HS-5 (cell line): Measurements from ENCODE around the gene WRAP73.

Source experiments
- DNase-seq: peaks from one replicate; pipeline ENCODE4 v3.0.0-alpha.2; 2012; ENCODE audit warnings: low read depth

The WRAP73 gene

DNA sequence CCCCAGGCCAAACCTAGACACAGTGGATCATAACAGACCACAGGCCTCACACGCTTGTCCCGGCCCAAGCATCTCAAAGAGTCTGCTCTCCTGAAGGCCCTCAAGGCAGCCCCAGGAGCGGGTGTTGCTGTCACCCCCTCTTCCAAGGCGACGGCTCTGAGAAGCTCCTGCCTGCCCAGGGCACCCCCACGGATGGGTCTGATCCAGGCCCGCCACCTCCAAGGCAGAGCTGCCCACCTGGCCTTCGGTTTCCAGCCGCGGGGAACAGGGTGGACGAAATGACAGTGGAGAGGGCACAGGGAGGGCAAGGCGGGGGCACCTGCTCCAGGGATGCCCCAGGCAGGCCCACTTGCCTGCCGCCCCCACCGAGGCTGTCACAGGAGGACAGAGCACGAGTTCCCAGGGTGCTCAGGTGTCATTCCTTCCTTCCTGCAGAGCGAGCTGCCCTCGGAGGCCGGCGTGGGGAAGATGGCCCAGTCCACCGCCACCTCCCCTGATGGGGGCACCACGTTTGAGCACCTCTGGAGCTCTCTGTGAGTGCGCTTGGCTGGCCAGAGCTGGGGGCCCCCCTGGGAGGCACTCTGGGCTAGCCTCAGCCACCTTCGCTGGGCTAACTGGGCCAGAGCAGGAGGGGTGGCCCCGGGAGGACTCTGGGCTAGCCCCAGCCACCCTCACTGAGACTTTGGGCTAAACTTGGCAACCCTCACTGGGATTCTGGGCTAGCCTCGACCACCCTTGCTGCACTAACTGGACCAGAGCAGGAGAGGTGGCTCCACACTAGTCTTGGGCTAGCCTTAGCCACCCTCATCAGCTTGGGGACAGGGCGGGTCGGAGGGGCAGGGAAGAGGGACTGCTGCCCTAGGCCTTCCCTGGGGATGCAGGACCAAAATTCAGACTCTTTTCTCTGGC is 32.2 kb upstream of the WRAP73 start:
- DNase-seq = no peak

DNA sequence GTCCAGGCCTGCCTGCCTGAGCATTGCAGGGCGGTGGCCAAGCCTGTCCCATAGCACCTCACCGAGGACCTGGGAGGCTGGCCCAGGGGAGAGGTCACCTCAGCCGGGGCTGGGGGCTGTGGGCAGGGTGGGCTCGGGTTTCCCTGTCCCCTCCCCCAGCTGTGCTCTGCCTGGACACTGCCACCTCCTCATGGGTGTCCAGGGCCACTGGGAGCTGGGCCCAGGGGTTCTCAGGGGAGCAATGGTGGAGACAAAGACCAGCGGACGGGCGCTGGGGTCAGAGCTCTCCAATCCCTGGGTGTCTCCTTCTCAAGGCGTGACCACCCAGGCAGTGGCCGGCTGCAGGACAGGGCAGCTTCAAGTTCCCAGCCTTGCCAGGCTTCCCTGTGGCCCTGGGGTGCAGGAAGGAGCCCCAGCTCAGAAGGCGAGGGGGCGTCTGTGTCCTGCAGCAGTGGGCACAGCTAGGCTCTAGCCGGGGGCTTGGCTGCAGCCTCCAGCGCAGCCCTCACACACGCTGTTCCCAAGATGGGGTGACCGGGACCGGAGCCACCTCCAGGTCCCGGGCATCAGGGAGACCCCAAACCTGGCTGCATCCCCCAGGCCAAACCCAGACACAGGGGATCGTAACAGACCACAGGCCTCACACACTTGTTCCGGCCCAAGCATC is 31.5 kb upstream of the WRAP73 start:
- DNase-seq = no peak

DNA sequence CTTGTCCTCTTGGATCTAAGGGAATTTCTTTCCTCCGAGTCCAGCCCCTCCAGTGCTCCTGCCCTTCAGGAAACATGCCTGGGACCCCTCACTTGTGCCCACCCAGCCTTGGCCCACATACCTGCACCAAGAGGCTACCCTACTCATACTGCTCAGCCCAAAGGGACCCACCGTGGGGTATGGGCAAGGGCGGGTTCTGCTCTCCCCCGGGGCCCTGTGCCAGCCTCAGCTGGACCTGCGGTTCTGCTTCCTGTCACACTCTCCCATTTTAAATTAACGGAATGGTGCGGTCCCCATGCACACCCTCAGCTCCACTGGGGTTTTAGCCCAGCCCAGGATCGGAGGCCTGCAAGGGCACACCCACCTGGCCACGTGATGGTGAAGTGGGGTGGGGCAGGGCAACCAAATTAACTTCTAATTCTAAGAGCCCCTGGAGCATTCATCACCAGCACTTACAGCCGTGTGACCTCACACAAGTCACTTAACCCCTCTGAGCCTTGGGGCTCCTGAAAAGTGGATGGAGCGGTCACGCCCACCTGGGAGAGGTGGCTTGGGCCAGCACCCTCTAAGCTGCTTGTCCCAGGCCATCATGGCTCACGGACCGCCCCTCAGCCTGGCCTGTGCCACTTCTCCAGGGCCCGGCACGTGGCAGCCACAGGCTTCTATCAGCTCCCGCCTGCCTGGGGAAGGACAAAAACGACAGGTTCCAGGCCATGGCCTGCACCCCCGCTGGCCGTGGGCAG is 30.8 kb upstream of the WRAP73 start:
- DNase-seq = no peak

DNA sequence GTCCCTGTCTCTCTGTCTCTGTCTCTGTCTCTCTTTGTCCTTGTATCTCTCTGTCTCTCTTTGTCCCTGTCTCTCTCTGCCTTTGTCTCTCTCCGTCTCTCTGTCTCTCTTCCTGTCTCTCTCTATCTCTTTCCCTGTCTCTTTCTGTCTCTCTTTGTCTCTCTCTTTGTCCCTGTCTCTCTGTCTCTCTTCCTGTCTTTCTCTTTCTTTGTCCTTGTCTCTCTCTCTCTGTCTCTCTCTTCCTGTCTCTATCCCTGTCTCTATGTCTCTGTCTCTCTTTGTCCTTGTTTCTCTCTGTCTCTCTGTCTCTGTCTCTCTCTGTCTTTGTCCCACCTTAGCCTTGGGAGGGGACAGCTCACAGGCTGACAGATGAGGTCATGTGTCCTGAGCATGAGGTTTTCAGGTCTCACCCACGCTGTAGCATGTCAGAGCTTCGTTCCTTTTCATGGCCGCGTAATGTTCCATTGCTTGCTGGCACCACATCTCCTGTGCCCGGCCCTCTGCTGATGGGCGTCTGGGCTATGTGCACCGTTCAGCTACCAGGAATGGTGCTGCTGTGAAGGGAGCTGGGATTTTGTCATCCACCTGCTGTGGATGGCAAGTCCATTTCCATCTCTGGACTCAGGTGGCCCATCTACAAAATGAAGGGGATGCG is 30.0 kb upstream of the WRAP73 start:
- DNase-seq = no peak

DNA sequence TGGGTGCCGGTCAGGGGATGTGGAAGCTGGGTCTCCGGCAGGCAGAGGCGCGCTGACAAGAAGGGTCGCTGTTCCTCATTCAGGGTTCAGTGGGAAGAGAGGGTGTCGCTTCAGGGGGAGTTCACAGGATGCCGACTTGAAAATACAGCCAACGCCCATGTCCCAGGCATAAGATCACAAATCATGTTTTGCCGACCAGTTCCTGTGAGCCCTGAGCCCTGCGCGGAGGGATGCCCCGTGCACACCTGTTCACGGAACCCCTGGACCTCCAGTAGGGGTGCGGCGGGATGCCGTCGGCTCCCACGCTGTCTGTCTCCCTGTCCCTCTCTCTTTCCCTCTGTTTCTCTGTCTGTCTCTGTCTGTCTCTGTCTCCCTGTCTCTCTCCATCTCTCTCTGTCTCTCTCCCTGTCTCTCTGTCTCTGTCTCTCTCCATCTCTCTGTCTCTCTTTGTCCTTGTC is 29.2 kb upstream of the WRAP73 start:
- no peak for DNase-seq

DNA sequence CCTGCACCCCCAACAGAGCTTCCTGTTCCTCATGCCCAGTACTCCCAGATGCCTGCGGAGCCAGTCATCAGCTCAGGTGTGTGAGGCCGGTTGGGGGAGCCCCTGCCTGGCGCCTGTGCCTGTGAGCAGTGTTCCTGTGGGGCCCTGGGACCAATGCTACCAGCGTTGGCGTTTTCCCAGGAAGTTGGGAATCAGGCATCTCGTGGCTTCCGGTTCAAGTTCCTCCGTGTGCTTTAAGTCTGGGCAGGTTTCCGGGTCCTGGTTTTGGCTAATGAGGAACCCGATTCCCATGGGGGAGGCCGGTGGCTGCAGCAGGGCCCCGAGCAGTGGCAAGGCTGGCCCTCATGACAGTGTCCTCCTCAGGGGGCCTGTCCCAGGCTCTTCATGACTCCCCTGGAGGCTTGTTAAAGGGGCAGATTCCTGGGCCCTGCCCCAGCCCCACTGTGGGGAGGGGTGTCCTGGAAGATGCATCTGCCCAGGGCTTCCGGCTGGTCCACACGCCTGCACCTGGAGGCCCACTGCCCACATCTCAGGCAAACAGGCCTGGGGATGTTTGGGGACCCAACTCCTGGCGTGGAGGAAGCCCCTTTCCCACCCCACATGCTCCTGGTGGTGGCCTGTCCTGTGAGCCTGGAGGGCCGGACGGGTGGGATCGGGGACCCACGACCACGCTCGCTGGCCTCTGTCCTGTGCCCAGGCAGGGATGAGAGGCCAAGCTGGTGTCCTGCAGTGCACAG is 28.6 kb upstream of the WRAP73 start:
- DNase-seq = no peak

DNA sequence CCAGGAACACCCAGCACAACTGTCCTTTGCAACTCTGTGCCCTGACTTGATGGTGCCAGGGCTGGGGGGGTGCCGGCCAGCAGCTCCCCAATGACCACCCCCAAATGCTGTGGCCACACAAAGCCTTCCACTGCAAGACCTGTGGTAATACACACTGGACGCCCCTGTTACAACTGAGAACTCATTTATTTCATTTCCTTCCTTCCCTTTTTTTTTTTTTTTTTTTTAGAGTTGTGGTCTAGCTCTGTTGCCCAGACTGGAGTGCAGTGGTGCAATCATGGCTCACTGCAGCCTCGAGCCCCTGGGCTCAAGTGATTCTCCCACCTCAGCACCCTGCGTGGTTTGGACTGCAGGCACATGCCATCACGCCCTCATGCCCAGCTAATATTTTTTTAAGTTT is 27.6 kb upstream of the WRAP73 start:
- DNase-seq = no peak

DNA sequence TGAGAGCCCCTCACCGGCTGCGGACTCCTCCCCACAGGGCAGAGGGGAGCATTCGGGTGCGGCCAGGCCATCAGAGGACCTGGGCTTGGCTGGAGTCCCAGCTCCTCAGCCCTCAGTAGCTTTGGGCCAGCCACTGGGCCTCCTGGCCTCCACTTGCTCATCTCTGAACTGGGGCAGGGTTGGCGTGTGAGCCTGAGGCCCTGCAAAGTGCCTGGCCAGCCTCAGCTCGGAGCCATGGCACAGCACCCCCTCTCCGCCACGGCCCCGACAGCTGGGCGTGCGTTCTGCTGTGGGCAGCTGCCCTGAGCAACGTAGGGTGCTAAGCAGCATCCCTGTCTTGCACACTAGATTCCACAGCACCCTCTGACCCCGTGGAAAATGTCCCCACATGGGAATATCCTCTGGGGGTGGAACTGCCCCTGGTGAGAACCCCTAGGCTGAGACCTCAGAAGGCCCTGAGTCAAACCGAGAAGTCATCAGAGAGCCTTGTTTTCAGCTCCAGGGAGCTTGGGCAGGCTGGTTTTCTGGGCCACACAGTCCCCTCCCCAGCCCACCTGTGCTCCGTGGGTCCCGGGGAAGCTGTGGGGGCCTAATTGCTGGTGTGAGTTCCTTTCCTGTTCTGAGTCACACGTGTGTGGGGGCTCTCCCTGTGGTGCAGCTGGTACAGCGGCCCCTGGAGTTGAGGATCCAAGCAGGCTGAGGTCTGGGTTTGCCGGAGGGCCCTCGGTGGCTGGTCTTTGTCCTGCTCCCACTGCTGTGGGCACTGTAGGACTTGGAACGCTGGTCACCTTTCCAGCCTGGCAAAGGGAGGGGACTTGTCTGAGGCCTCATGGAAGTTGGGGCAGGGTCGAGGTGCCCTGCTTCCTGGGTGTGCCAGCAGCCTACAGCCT is 26.9 kb upstream of the WRAP73 start:
- no peak for DNase-seq

DNA sequence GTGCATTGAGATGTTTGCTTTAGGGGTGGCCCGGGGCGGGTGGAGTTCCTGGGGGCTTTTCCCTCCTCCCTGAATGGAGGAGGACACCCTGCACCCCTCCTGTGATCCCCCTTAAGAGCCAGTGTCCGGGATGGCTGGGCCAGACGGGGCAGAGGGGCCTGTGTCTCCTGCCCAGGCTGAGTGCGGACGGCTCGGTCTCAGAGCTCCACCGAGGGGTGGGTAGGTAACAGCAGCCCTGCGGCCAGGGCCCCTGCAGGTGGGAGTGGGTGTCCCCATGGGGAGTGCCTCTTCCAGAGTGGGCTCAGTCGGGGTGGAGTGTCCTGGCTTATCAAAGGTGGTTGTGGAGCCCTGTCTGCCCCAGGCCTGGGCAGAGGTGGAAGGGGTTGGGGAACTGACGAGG is 25.5 kb upstream of the WRAP73 start:
- no peak for DNase-seq

DNA sequence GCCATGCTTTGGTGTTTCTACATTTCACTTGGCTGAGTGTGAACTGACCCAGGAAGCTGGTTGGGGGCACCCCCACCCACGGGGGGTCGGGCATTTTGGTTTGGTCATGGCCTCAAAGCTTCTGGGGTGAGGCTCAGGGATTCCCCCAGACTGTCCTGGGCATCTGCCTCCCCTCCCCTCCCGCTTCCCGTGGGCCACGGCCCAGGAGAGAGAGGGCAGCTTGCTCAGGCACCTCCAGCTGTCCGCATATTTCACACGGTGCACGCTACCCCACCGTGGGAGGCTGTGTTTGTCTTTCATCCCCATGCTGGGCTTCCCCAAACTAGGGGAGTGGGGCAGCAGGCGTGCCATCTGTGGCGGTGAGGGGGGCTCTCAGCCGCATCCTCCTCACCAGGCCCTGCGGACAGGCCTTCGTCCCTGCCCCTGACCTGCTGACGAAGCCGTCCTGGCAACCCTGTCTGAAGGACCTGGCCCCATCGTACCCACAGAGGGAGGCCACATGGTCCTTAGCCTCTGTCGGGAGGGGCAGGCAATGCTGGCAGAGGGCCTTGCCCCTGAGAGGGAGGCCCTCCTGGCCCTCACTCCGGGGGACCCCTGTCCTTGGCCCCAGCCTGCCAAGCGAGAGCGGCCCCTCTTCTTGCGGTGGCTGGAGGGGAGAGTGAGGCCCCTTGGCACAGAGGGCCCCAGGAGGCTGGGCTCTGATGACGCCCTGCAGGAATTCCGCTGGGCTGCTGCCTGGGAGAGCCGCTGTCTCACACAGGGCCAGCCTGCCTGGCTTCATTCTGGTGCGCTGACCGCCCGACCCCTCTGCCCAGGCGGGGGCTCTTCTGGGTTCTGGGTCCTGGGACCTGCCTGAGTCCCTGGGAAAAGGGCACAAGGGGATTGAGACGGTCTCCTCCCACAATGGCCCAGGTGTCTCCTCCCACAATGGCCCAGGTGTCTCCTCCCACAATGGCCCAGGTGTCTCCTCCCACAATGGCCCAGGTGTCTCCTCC is 24.5 kb upstream of the WRAP73 start:
- no peak for DNase-seq

DNA sequence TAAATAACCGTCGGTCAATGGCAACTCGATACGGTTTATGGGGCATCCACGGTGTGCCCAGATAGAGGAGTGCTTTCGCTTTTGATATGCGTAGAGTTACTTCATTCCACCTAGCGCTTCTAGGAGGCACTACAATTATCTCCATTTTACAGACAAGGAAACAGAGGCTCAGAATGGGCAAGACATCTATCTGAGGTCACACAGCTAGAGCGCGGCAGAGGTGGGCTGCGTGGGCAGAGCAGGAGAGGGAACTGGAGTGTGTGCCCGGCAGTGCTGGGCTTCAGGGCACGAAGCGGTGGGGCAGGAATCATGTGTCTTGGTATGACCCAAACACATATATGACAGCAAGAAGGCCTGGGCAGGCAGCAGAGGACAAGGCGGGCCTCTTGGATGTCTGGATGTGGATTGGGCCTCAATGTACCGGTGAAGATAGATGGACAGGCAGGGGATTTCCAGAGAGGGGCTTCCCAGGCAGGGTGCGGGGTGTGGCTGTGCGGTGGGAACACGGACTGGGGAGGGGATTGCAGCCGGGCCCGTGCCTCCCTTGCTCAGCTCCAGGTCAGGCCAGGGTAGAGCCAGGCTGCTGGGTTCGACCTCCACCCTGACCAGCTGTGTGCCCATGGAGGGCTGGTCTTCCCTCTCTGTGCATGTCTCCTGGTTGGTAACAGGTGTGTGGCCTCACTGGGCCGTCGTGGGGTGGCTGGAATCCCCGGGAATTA is 23.6 kb upstream of the WRAP73 start:
- DNase-seq = no peak

DNA sequence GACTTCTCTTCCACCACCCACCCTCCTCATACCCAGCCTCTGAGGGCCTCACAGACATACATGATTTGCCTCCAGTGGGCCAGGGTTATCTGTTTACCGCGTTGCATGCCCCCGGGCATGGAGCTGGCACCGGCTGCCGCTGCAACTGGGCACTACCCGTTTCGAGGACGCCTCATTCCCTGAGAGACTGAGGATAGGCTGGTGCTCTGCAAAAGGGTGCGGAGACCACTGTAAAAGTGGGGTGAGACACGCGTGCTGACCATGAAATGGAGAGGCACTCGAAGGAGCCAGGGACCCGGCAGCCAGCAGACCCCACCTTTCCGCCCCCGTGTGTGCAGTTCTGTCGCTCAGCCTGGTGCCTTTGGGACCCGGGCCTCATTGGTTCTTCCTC is 23.1 kb upstream of the WRAP73 start:
- no peak for DNase-seq

DNA sequence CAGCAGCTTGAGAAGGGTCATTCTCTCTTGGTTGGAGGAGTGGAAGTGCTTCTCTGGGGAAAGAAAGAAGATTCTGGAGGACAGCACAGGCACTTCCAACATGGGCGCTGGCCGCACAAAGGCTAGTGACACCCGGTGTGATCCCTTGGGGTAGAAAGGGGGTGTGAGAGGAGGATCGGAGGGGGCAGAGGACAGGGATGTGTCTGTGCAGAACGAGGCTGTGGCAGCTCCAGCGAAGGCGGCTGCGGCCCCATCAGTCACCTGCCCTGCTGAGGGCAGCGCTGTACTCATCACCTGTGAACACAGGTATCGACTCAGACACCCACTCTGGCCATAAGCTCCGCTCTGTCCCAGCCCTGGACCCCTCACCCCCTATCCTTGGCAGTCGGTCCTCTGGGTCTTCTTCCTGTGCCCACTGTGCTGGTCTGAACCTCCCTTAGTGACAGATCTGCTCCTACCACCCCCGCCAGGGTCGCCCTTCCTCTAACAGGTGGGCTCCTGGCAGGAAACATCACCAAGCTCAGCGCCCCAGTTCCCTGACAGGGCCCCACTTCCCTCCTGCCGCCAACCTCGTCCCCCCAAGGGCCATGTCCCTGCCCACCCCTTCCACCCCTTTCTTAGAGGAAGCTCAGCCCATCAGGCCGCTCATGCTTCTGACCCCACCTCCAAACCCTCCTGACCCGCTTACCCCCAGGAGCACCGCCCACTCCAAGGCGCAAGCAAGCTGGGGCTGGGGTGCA is 22.5 kb upstream of the WRAP73 start:
- DNase-seq = no peak

DNA sequence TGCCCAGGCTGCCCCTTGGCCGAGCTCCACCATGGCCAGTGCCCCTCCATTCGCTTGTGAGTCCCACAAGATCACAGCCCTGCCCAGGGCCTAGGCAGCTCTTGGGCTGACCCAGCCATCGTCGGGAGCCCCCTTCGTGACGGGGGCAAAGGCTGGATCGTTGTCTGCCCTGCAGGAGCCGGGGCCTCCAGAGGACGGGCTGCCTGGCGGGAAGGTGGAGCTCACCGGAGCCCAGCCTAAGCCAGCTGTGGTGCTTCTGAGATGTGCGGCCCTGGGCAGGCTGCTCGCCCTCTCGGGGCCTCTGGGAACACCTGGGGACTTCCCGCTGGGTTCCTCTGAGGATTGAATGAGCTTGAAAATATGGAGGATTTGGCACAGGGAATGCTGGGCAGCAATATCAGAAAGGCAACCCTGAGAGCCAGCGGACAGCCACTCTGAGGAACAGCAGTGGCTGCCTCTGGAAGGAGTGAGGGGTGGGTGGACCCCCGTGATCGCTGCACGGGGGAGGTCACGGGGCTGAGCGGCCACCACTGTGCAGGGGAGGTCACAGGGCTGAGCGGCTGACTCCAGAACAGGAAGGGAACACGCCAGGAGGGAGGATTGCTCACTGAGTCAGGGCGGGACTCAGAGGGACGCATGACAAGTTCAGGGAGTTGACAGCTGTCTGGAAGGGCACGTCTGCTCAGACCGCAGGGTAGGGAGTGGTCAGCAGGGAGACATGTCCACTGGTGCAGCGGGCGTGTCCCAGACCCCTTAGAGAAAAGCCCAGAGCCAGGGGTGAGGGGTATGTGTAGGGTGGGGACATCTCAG is 21.7 kb upstream of the WRAP73 start:
- no peak for DNase-seq

DNA sequence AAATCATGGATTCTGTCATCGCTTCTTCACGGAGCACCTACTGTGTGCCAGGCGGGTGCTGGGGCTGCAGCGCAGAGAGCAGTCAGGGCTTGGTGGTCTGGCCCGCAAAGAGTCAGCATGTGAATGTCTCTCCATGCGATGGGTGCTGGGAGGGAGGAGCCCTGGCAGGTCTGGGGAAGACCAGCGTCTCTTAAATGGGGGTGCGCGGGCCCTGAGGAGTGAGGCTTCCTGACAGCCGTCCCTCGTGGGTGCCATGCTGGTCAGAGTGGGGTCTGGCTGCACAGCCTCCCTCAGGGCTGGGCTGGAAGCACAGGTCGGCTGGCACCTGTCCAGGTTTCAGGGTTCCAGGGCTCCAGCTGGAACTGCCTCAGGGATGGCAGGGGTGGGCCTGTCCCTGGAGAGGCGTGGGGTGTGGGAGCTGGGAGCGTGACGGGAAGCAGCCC is 20.9 kb upstream of the WRAP73 start:
- no peak for DNase-seq

DNA sequence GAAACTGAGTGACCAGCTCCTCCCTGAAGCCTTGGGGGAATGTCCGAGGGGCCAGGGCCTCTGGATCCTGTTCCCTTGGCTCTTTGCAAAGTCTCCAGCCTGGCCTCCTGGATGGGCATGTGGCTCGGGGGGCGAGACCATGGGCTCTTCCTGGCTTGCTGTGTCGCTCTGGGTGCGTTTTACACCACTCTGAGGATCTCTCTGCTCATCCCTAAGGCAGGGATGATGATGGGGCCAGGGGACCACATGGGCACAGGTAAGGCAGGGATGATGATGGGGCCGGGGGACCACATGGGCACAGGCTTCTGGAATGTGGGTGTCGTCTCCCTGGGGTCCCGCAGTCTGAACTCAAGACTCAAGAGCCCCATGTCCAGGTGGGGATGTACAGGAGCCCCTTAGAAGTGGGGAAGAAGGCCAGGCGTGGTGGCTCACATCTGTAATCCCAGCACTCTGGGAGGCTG is 20.1 kb upstream of the WRAP73 start:
- no peak for DNase-seq

DNA sequence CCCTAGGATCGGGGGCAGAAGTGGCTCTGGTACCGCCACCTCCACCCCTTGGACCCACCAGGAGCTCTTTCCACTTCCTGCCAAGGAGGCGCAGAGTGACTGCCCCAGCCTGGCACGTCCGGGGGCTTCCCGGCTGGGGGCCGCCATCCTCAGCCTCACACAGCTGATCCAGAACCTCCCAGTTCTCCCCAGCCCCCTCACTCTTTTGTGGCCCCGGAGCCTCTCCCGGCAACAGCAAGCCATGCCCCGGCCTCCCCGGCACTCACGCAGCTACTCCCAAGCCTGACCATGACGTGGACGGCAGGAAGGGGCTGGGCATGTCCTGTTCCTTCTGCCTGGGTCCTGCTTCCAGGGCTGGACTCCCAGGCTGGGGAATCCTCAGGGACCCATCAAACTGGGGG is 19.5 kb upstream of the WRAP73 start:
- DNase-seq = no peak
